Airway epithelial cell (primary cell): ENCODE measurements around the gene B4GALT7. TPM values are rescaled to one million over a fixed set of nuclear protein-coding genes. Genes with fewer than 3 reads are reported as not detected.

Experiments
- total RNA-seq: library from RNA; depleted of rRNA; stranded (reverse); fragments of >200 nt; gene quantifications from 2 replicates; pipeline ENCODE4 v1.2.3, GENCODE V29; 2015

B4GALT7 gene, protein sequence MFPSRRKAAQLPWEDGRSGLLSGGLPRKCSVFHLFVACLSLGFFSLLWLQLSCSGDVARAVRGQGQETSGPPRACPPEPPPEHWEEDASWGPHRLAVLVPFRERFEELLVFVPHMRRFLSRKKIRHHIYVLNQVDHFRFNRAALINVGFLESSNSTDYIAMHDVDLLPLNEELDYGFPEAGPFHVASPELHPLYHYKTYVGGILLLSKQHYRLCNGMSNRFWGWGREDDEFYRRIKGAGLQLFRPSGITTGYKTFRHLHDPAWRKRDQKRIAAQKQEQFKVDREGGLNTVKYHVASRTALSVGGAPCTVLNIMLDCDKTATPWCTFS
- 25.7 and 30.0 TPM in 2 replicates for total RNA-seq

DNA sequence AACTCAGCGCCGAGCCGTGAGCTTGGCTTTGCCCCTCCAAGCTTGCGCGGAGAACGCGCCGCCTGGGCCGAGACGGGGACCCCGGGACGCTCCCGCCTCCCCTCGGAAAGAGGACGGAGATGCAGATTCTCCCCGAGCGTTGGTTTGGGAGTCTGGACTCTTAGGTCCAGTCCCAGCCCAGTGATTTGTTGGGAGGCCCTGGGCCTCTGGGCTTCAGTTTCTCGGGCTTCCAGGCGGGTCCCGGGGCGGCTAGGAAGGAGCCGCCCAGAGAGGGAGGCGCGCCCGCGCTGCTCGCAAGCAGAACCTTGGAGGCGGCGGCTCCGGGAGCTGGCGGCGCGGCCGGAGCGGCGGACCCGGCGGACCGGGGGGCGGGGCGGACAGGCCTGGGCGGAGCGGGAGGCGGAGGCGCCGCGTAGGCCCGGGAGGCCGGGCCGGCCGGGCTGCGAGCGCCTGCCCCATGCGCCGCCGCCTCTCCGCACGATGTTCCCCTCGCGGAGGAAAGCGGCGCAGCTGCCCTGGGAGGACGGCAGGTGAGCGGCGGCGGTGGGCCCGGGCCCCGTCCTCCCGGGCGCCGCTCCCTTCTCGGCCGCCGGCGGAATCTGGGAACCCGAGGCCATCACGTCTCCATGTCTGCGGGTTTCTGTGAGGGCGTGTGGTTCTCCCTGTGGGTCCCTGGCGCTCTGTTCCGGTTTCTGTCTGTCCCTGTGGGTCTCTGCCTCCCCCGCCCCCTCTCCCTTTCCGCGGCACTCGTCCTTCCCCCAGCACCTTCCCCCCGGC, at the start of gene B4GALT7:
Gene B4GALT7, plus strand, starts transcription at position 402 of the 777 bp plus-strand sequence. Its CDS starts 79 bp downstream, at position 481.

DNA sequence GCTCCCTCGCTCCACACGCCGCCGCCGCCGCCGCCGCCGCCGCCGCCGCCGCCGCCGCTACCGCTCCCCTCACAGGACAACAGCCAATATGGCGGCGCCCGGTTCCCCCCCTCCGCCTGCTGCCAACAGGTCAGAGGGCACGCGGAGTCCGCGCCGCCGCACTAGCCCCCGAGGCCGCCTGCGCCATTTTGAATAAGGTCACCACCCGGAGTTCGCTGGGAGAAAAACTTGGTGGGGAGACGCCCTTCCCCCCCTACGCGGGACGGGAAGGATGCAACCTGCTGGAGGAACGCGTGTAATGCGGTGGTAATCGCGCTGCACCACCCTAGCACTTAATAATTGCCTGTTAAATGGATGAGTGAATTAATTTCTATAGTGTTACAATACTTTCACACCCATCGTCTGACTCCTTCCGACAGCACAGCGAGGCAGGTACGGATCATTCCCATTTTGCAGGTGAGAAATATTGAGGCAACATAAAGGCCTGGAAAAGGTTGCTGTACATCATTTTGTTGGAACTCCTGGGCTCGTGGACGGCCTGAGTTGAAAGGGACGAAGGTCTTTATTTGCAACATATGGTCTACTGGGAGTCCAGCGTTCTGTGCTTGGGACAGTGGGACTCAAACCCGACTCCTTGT, 45.3 kb upstream of the B4GALT7 start, which contains the start of gene FAM193B:
Gene FAM193B, minus strand, starts transcription at position 90 of the 638 bp plus-strand sequence. CDS start 105 bp downstream, outside the sequence.

DNA sequence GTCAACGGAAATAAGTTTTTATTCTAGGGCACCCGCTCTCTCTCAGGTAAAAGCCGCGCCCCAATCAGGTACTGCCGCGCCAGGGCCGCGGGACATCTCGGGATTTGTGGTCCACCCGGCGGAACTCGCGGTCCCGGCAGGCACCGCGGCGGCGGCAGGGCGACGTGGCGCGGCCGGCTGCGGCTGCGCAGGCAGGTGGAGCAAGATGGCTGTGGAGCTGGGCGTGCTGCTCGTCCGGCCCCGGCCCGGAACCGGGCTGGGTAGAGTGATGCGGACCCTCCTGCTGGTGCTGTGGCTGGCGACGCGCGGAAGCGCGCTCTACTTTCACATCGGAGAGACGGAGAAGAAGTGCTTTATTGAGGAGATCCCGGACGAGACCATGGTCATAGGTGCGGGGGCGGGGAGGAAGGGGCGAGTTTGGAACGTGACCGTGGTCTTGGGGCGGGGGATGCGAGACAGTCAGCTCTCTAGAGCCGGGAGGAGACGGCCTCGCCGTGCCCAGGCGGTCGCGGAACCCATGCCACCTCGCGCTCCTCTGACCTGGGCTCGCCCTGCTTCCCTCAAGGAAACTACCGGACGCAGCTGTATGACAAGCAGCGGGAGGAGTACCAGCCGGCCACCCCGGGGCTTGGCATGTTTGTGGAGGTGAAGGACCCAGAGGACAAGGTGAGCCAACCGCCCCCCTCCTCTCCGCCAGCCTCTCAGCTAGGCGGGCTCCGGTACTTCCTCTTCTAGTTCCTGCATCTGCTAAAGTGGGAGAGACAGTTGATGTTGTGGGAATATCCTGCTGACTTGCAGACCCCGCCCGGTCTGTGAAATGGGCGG, 7.7 kb upstream of the B4GALT7 start, which contains the start of gene TMED9:
Gene TMED9, plus strand, starts transcription at position 194 of the 825 bp plus-strand sequence. Its CDS starts 12 bp downstream, at position 206.

Other genes starting within 250 kb of the B4GALT7 start
- gene LMAN2, start 248.5 kb upstream of the B4GALT7 start, total RNA-seq, result 280 and 321 TPM in 2 replicates
- 23.4 and 31.0 TPM in 2 replicates for gene RGS14, start 242.2 kb upstream of the B4GALT7 start, total RNA-seq
- not detected in 2 replicates for gene SLC34A1, start 215.7 kb upstream of the B4GALT7 start, total RNA-seq
- not detected in 2 replicates for gene PFN3, start 199.5 kb upstream of the B4GALT7 start, total RNA-seq
- gene F12, start 190.6 kb upstream of the B4GALT7 start, total RNA-seq, result 14.4 and 19.6 TPM in 2 replicates
- 44.1 and 50.4 TPM in 2 replicates for gene GRK6, start 173.5 kb upstream of the B4GALT7 start, total RNA-seq
- 21.9 and 29.7 TPM in 2 replicates for gene PRR7, start 153.3 kb upstream of the B4GALT7 start, total RNA-seq
- gene DBN1, start 126.5 kb upstream of the B4GALT7 start, total RNA-seq, result 126 and 146 TPM in 2 replicates
- 108 and 136 TPM in 2 replicates for gene PDLIM7, start 102.5 kb upstream of the B4GALT7 start, total RNA-seq
- 0.99 and 1.9 TPM in 2 replicates for gene DOK3, start 90.3 kb upstream of the B4GALT7 start, total RNA-seq
- 136 and 138 TPM in 2 replicates for gene DDX41, start 83.2 kb upstream of the B4GALT7 start, total RNA-seq
- gene FAM193B, start 45.6 kb upstream of the B4GALT7 start, total RNA-seq, result 27.3 and 33.9 TPM in 2 replicates
- gene TMED9, start 7.9 kb upstream of the B4GALT7 start, total RNA-seq, result 134 and 136 TPM in 2 replicates
- gene FAM153A, start 182.8 kb downstream of the B4GALT7 start, total RNA-seq, result not detected in 2 replicates